Kidney (tissue), 14 donors: Measurements from ENCODE around the gene CCDC88B. TPM values are rescaled to one million over a fixed set of nuclear protein-coding genes. Genes with fewer than 3 reads are reported as not detected.
"Not testable (repeated sequence)": the region's sequence is repeated elsewhere in the genome, so short reads cannot be mapped to it uniquely, and the experiment has no call there.

Source experiments
- DNase-seq, 5 donors: peaks; one replicate each; pipeline ENCODE4 v3.0.0-alpha.2; 2013 to 2020
- FAIRE-seq: peaks from 2 replicates; lab custom pipeline; 2012; peaks lifted over from hg19 to GRCh38; lab: Jason Lieb, UNC
- H3K27ac ChIP-seq, 2 donors: one replicate each; pipeline ENCODE4 v1.7.0; 2013; ENCODE audit warnings: low read depth in 2 of 2, low read length in 2 of 2, inconsistent platforms in 1 of 2
- H3K27me3 ChIP-seq: one replicate; pipeline ENCODE4 v1.7.1; 2013; ENCODE audit warnings: low read length, inconsistent platforms; ENCODE audit not compliant: control insufficient read depth, insufficient read depth
- H3K36me3 ChIP-seq, 3 donors: one replicate each; pipeline versions ENCODE4 v1.7.0 to v1.7.1; 2013; ENCODE audit warnings: low read length in 3 of 3, control low read depth in 1 of 3, inconsistent platforms in 1 of 3; ENCODE audit not compliant: insufficient read depth in 3 of 3, control insufficient read depth in 2 of 3
- H3K4me1 ChIP-seq, 3 donors: one replicate each; pipeline versions ENCODE4 v1.7.0 to v1.7.1; 2013; ENCODE audit warnings: low read length in 3 of 3, inconsistent platforms in 1 of 3, low read depth in 1 of 3; ENCODE audit not compliant: control insufficient read depth in 2 of 3, insufficient read depth in 2 of 3
- H3K4me3 ChIP-seq, 3 donors: one replicate each; pipeline versions ENCODE4 v1.7.0 to v1.8.1; 2013; ENCODE audit warnings: low read length in 3 of 3, control low read depth in 1 of 3, inconsistent platforms in 1 of 3
- H3K9ac ChIP-seq, 3 donors: one replicate each; pipeline versions ENCODE4 v1.7.0 to v1.7.1; 2013; ENCODE audit warnings: low read length in 3 of 3, control low read depth in 1 of 3, inconsistent platforms in 1 of 3
- H3K9me3 ChIP-seq, 3 donors: one replicate each; pipeline versions ENCODE4 v1.7.0 to v1.7.1; 2013; ENCODE audit warnings: low read length in 3 of 3, control low read depth in 1 of 3, inconsistent platforms in 1 of 3; ENCODE audit not compliant: control insufficient read depth in 2 of 3, insufficient read depth in 1 of 3
- CTCF ChIP-seq: IDR thresholded peaks from 3 replicates; pipeline ENCODE4 v1.5.1; 2012; ENCODE audit warnings: mild to moderate bottlenecking, moderate library complexity, borderline replicate concordance; ENCODE audit not compliant: insufficient read depth; ENCODE audit errors: extremely low read depth
- intact Hi-C: fragments of 100-400 bp; cut with DNase I; formaldehyde crosslinking; loops from one replicate; pipeline ENCODE4 v1.11.1; 2022
- polyA plus RNA-seq: library from polyadenylated mRNA; stranded (reverse); fragments of 350-450 nt; fragmentation: Illumina TruSeq; extraction: RNeasy Lipid Tissue Mini Kit (QIAGEN cat#74804); gene quantifications from one replicate; pipeline ENCODE4 v1.2.3, GENCODE V29; 2014; ENCODE audit warnings: low read depth, low replicate concordance; ENCODE audit not compliant: insufficient read depth
- total RNA-seq: library from RNA; stranded (reverse); fragmentation: NEBNext Ultra II Directional; extraction: Animal tissue kit (Norgen Biotek cat#: 25700); gene quantifications from one replicate; pipeline ENCODE4 v1.2.1, GENCODE V29; 2021
- donor health status: control.
- donor health status: control.
- donor health status: control.
- donor health status: control.
- donor health status: control.
- donor health status: DM: yes; HTN: yes; CAD: no.
- donor health status: Normal renal cell carcinoma (clear cell type).

Gene CCDC88B
- total and polyA plus RNA-seq, 2 donors from 2014 or later, result 10.0 to 13.3 TPM

GRCh38 chr11:64321533-64321932 is 18.5 kb upstream of the CCDC88B start:
- peaks cover 0 to 9% (median 6%) of the 10 kb centered on the region in 3 donors for H3K4me1 ChIP-seq

GRCh38 chr11:64322925-64323260 is 17.1 kb upstream of the CCDC88B start:
- DNase-seq (no peak), FAIRE-seq (no peak)
- no peaks in the 10 kb centered on the region for H3K27me3 ChIP-seq

More at GRCh38 chr11:64321533-64321932, 18.5 kb upstream of the CCDC88B start:
- TF ChIP-seq CTCF, result no peak
- Histone ChIP-seq H3K27ac (no peak overlapping the region), H3K27me3 (no peaks in the 10 kb centered on the region), H3K9ac (no peak overlapping the region), H3K36me3 (peaks cover 0 to 4% (median 0%) of the 10 kb centered on the region in 3 donors), H3K9me3 (no peaks in the 10 kb centered on the region), H3K4me3 (no peak overlapping the region)
- no peak for DNase-seq
- no peak for FAIRE-seq
- intact Hi-C loops, result no loop called here

GRCh38 chr11:64323373-64323772 is 16.6 kb upstream of the CCDC88B start:
- intact Hi-C loops, result no loop called here
- no peak overlapping the region for H3K27ac ChIP-seq
- H3K4me3 ChIP-seq, result no peak overlapping the region
- no peaks in the 10 kb centered on the region for H3K27me3 ChIP-seq
- H3K9ac ChIP-seq, result no peak overlapping the region
- no peak for FAIRE-seq
- TF ChIP-seq CTCF, result no peak
- H3K9me3 ChIP-seq, result no peaks in the 10 kb centered on the region
- peaks cover 0 to 9% (median 6%) of the 10 kb centered on the region in 3 donors for H3K4me1 ChIP-seq
- peaks cover 0 to 4% (median 0%) of the 10 kb centered on the region in 3 donors for H3K36me3 ChIP-seq
- DNase-seq, result no peak

More at GRCh38 chr11:64322925-64323260, 17.1 kb upstream of the CCDC88B start:
- Histone ChIP-seq H3K9me3 (no peaks in the 10 kb centered on the region), H3K4me3 (no peak overlapping the region), H3K4me1 (peaks cover 0 to 9% (median 6%) of the 10 kb centered on the region in 3 donors), H3K27ac (no peak overlapping the region), H3K9ac (no peak overlapping the region), H3K36me3 (peaks cover 0 to 4% (median 0%) of the 10 kb centered on the region in 3 donors)
- intact Hi-C loops, result no loop called here
- TF ChIP-seq CTCF, result no peak

GRCh38 chr11:64323984-64324383 is 16.0 kb upstream of the CCDC88B start:
- H3K9me3 ChIP-seq, H3K9ac ChIP-seq, DNase-seq, H3K27ac ChIP-seq, H3K4me1 ChIP-seq, intact Hi-C loops, H3K27me3 ChIP-seq, H3K36me3 ChIP-seq, H3K4me3 ChIP-seq, FAIRE-seq: not testable (repeated sequence)
